ENCODE results near the gene PAOX.

Gene PAOX

GRCh38 chr10:133350283-133350949, 28.6 kb upstream of the PAOX start:
- no peak for DNase-seq

GRCh38 chr10:133350950-133351329, 28.1 kb upstream of the PAOX start:
- DNase-seq: no peak

GRCh38 chr10:133351408-133352318, 27.4 kb upstream of the PAOX start:
- DNase-seq: no peak

GRCh38 chr10:133353202-133353959, 25.7 kb upstream of the PAOX start:
- DNase-seq: no peak

- DNase-seq: no peak
Observed at GRCh38 chr10:133353988-133354605, 25.0 kb upstream of the PAOX start.

- DNase-seq: no peak
Observed at GRCh38 chr10:133354672-133355240, 24.3 kb upstream of the PAOX start.

- no peak for DNase-seq
Observed at GRCh38 chr10:133355266-133355665, 23.8 kb upstream of the PAOX start.

GRCh38 chr10:133355991-133356390, 23.1 kb upstream of the PAOX start:
- DNase-seq: no peak

GRCh38 chr10:133356549-133357284, 22.3 kb upstream of the PAOX start:
- no peak for DNase-seq

- DNase-seq: peak; percentile 47
Observed at GRCh38 chr10:133357285-133358161, 21.5 kb upstream of the PAOX start, which contains the start of gene FUOM. Gene FUOM, minus strand, starts transcription at chr10:133358019. Its CDS starts 12 bp downstream, at chr10:133358007.

- DNase-seq: no peak
Observed at GRCh38 chr10:133358162-133358924, 20.7 kb upstream of the PAOX start.

- DNase-seq: no peak
Observed at GRCh38 chr10:133358925-133359310, 20.1 kb upstream of the PAOX start.

GRCh38 chr10:133359554-133359971, 19.5 kb upstream of the PAOX start:
- DNase-seq: no peak

- no peak for DNase-seq
Observed at GRCh38 chr10:133359972-133360610, 19.0 kb upstream of the PAOX start.

GRCh38 chr10:133361227-133361626, 17.8 kb upstream of the PAOX start:
- no peak for DNase-seq

- DNase-seq: no peak
Observed at GRCh38 chr10:133361773-133362441, 17.2 kb upstream of the PAOX start.

- no peak for DNase-seq
Observed at GRCh38 chr10:133362846-133363245, 16.2 kb upstream of the PAOX start.

- no peak for DNase-seq
Observed at GRCh38 chr10:133364645-133365431, 14.2 kb upstream of the PAOX start.
